GM12864 (cell line): Measurements from ENCODE around the gene GABPB1.

Source experiments
- DNase-seq: peaks from one replicate; pipeline ENCODE4 v3.0.0-alpha.2; 2011; ENCODE audit warnings: low read depth
- H3K4me3 ChIP-seq: 2 replicates; pipeline ENCODE4 v1.5.1; 2011; ENCODE audit warnings: mild to moderate bottlenecking, low read depth, low read length, control low read depth
- CTCF ChIP-seq: IDR thresholded peaks from 2 replicates; pipeline ENCODE4 v1.5.1; 2011; ENCODE audit warnings: low read depth, mild to moderate bottlenecking, moderate library complexity, low read length, control low read depth, inconsistent platforms; ENCODE audit errors: missing control alignments

GABPB1 gene

DNA sequence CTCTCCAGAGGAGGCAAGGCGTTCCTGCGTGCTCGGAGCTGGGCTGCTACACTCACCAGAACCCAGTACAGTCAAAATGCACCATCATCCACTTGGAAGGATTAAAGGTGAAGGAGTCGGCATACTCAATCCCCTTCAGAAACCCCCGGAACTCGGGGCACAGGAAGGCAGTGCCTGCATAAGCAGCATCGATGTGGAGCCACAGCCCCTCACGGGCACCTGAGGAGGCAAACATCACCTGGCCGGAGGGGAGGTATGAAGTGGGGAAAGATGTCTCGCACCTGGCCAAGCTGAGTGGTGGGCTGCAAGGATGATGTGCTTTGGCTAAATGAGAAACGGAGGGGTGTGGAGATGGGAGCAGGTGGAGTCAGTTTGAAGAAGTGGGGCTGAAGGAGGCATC is 102.4 kb downstream of the GABPB1 start:
- DNase-seq: no peak
- no peak overlapping the region for H3K4me3 ChIP-seq
- no peak for TF ChIP-seq CTCF

GRCh38 chr15:50251638-50252182 is 103.3 kb downstream of the GABPB1 start:
- DNase-seq: no peak
- no peak for TF ChIP-seq CTCF

GRCh38 chr15:50250760-50251394 is 104.1 kb downstream of the GABPB1 start:
- no peak overlapping the region for H3K4me3 ChIP-seq
- DNase-seq: no peak
- no peak for TF ChIP-seq CTCF

More at GRCh38 chr15:50251638-50252182, 103.3 kb downstream of the GABPB1 start:
- H3K4me3 ChIP-seq: no peak overlapping the region

- DNase-seq: no peak
- no peak overlapping the region for H3K4me3 ChIP-seq
- TF ChIP-seq CTCF: no peak
Measured at GRCh38 chr15:50249704-50250103, 105.3 kb downstream of the GABPB1 start.

DNA sequence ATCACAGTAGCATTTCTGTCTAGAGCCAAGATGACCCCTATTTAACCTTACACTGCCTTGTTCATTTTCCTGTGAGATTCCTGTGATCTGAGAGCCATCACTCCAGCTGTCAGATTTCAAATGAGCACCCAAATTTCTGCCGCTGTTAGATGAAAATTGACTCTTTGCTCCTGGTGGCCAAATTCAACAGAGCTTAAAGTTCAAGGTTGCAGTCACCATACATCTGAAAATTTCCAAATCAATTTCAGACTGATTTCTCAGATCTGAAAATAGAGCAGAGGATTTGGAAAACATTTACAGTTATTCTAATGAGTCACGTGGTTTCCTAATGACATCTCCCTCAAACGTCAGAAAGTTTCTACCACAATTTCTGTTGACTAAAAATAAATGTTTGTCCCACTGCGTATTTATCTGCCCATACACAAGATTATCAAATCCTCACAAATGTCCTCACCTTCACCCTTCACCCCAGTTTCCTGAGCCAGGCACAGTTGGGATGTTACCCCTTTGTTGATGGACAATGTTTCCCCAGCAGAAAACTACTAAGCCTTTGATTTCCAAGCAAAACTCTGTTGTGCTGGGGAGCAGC is 105.9 kb downstream of the GABPB1 start:
- H3K4me3 ChIP-seq: no peak overlapping the region
- no peak for TF ChIP-seq CTCF
- DNase-seq: no peak

GRCh38 chr15:50247819-50248655 is 107.0 kb downstream of the GABPB1 start:
- peak; percentile 55 for DNase-seq
- peak overlapping the region; percentile 5 for H3K4me3 ChIP-seq
- no peak for TF ChIP-seq CTCF
